GM21367 (cell line): ENCODE results near the gene IGFL3.
"Not testable (repeated sequence)": the region's sequence is repeated elsewhere in the genome, so short reads cannot be mapped to it uniquely, and the experiment has no call there.

Source experiments
- ATAC-seq: cut with Tn5 transposase; IDR thresholded peaks from one replicate; pipeline ENCODE4 v1.9.1; 2021; ENCODE audit not compliant: unreplicated experiment

The IGFL3 gene

DNA sequence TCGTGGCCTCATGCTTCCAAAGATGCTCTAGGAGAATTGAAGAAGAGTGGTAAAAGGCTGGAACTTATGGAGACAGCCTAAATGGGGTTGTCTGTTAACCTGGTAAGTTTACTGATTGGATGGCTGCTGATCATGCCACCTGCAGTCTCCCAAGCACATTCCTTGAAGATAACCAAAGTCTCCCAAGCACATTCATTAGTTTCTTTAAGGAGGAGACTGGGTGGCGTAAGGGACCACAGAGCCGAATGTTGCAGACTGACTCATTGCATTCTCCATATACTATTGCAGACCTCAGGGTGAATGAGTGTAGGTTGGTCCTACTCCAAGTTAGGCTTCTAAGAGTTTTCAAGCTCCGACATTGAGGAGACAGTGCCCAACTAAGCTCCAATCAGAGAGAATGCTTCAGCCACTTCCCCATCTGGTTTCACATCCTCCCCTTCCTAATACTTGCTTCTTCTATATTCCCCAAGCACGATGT, at the start of gene IGFL3:
Gene IGFL3, minus strand, starts transcription at position 51 of the 478 bp plus-strand sequence. Its CDS starts 39 bp downstream, at position 12.
- no peak for ATAC-seq

DNA sequence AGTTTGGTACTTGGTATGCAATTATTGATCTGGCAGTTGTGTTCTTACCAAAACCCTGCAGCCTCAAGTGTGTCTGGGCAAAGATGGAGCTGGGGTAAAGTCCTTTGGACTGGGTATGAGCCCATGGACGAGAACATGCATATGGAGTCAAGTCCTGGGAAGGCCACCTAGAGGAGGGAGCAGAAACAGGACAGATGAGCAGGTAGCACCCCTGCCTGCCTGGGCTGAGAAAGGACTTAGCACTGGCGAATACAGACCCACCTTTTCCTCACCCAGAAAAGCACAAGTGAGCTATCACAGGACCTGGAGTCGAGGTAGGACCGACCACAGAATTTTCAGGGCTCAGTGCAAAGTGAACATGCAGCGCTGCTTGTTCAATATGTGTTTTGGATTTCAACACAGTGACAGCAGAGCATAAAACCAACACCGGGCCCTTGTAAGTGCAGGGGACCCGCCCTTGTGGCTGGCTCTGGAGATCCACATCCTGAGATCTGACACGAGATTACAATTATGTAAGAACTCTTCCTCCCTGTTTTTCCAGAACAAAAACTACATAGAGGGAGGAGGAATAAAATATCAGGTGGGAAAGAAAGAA, 49.5 kb upstream of the IGFL3 start:
- ATAC-seq = no peak

DNA sequence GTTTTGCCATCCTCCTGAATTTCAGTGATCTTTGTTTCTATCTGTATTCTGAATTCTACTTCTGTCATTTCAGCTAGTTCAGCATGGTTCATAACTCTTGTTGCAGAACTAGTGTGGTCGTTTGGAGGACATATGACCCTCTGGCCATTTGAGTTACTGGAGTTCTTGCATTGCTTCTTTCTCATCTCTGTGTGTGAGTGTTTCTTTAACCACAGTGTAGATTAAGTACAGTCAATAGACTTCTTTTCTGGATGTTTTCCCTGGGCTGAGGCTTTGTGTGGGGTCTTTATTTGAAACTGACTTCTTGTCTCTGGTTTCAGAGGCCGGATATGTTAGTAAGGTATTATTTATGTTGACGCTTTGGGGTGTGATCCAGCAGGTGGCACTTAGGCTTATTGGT, 38.2 kb upstream of the IGFL3 start:
- ATAC-seq = no peak

DNA sequence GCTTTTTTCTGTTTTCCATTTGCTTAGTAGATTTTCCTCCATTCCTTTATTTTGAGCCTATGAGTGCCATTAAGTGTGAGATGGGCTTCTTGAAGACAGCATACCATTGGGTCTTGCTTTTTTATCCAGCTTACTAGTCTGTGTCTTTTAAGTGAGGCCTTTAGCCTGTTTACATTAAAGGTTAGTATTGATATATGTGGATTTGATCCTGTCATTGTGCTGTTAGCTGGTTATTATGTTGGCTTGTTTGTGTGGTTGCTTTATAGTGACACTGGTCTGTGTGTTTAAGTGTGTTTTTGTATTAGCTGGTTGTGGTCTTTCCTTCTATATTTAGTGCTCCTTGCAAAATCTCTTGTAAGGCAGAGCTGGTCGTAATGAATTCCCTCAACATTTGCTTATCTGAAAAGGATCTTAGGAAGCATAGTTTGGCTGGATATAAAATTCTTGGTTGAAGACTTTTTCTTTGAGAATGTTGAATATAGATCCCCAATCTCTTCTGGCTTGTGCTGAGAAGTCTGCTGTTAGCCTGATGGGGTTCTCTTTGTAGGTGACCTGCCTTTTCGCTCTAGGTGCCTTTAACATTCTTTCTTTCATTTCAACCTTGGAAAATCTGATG, 37.3 kb upstream of the IGFL3 start:
- ATAC-seq = not testable (repeated sequence)

DNA sequence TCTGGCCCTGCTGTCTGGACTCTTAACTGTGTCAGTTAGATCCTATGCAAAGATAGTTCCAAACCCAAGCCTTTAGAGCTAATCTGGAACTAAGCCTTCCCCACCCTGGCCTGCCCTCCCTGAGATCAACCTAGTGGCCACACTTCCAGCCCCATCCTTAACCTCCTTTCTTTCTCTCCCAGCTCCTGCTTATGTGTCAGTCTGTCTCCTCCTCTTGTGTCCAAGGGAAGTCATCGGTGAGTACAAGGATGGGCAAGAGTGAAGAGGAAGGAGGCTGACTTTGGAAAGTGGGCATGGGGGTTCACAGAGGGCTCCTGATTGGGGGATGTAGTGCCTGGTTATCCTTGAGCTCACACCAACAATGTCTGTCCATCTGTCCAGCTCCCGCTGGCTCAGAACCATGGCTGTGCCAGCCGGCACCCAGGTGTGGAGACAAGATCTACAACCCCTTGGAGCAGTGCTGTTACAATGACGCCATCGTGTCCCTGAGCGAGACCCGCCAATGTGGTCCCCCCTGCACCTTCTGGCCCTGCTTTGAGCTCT, 35.8 kb upstream of the IGFL3 start:
- ATAC-seq = no peak

DNA sequence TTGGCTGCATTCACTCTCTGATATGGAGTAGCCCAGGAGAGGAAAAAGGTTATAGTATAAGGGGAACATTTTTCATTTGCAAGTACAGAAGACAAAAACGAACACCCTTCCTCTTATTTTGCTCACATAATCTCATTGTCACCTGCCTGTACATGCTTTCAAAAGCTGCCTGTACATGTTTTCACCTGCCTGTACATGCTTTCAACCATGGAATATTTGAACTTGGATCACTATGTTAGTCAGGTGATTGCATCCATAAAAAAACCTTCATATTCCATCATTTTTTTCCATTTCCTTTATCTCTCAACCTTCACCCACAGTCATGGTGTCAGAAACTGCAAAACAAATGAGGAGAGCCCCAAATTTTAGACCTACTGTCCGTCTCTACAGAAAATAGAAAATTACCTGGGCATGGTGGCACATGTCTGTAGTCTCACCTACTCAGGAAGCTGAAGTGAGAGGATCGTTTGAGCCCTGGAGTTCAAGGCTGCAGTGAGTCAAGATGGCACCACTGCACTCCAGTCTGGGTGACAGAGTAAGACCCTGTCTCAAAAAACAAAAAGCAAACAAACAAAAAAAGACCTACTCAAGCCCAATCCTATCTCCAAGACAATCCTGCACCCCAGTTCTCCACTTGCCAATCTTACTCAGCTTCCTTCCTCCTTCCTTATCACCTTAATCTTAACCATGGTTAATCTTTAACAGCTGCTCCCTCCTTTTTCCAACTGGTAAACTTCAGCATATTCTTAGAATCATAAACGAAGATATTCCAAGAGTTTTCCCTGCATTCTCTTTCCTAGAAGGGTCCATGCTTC, 35.1 kb upstream of the IGFL3 start:
- no peak for ATAC-seq

DNA sequence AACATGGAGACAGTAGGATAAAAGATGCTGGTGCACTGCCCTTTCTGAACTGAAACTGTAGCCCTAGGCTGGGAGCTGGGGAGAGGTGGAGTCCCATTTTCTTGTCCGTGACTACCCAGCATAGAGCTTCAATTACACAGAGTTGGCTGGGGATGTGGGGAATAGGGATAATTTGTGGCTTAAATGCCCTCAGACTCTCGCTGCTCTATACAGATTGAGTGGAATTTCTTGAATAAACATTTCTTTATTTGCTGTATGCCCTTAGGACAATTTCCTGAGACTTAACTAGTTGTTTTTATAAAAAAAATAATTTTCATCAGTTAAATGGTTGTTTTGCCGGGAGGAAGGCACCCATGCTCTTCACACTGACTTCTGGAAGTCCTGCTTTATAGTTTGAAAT, 30.7 kb upstream of the IGFL3 start:
- no peak for ATAC-seq

DNA sequence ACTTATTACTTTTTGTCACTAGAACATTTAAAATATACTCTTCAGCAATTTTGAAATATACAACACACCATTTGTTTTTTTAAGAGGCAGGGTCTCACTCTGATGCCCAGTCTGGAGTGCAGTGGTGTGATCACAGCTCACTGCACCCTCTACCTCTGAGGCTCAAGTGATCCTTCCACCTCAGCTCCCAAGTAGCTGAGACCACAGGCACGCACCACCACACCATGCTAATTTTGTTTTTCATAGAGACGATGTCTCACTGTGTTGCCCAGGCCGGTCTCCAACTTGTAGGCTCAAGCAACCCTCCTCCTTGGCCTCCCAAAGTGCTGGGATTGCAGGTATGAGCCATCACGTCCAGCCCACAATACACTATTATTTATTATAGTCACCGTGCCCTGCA, 26.1 kb upstream of the IGFL3 start:
- no peak for ATAC-seq

DNA sequence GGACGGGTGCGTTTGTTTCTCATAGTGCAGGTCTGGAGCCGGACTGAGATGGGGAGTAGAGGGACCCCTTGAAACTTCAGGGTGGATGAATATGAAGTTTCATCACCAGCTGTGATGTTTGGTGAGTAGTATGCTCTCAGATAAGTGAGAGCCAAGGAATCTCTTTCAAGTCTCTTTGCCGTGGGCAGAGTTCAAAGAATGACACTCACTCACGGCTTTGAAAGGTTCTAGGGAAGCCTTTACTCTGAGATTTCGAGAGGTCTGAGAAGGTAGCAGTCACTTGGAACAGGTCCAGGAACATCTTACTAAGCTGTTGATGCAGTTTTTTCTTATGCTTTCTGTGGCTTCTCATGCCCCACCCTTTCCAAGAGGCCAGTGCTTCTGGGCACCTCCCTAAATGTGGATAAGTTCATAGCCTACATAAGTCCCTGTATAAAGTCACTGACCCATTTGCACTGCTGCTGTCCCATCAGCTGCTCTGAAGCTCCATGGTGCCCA, 23.4 kb upstream of the IGFL3 start, which contains the start of gene IGFL2:
Gene IGFL2, plus strand, starts transcription at position 448 of the 498 bp plus-strand sequence. Its CDS starts 41 bp downstream, at position 489.
- ATAC-seq = no peak

DNA sequence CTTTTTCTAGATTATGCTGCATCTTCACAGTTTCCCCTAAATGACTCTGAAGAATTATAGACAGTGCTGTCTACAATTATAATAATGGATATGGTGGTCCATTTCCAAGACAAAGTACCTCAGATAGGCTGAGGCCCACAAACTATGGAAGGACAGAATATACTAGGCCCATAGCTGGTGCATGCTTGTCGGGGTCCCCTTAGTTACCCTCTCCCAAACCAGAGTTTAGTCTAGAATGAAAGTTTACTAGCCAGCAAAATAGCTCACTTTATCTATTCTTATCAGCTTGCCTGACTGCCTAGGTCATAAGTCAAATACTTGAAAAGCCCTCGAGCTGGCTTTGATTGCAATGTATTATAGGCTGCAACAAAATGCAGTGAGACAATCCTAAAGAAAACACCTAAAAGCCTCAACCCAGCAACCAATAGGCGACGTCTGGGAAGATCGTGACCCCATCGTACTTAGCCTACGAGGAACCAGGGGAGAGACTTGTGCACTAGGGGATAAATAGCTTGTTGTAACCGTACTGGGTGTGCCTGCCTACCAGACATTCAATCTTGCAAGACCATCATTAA, 22.8 kb upstream of the IGFL3 start:
- no peak for ATAC-seq

DNA sequence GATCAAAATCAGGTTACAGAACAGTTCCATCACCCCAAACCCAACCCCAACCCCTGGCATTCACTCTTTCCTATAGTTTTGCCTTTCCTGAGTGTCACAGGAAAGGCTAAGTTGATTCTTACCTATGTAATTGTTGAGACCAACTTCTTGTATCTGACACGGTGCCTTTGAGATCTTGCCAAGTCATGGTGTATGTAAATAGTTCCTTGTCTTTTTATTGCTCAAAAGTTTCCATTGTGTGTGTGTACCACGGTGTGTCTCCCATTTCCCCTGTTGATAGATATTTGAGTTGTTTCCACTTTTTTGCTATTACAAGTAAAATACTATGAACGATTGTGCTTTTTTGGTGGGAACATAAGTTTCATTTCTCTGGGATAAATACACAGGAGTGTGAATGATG, 20.3 kb upstream of the IGFL3 start:
- no peak for ATAC-seq

DNA sequence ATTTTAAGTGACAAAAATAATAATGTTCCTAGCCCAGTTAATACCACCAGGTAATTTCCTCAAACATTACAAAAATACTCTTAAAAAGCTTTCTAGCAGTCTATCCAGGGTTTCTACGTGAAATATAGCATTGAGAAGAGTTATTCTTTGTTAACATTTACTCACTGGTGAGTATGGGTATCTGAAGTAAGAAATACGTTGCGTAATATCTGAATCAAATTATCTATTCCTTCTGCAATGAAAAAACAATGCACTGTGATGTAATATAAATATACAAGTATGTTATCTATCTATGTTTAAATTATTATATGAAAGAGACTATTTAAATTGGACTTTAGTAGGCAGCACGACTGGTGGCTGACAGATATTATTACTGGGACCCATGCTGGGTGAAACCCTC, 17.8 kb upstream of the IGFL3 start:
- ATAC-seq = no peak

DNA sequence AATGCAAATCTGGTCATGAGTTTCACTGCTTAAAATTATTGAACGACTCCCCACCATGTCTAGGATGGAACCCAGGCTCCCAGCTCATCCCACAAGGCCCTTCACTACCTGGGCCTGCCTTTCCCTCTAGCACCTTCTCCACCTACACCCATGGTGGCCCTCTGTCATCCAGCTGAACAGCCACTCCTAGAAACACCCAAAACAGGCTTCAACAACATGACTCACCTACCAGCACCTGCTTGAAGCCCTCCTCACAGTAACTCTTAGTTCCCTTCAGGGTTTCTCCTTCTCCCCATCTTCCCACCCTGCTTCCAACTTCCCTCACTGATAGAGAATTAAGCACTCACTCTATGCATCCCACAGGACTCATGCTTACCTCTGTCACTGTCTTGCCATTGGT, 16.9 kb upstream of the IGFL3 start:
- ATAC-seq = no peak

DNA sequence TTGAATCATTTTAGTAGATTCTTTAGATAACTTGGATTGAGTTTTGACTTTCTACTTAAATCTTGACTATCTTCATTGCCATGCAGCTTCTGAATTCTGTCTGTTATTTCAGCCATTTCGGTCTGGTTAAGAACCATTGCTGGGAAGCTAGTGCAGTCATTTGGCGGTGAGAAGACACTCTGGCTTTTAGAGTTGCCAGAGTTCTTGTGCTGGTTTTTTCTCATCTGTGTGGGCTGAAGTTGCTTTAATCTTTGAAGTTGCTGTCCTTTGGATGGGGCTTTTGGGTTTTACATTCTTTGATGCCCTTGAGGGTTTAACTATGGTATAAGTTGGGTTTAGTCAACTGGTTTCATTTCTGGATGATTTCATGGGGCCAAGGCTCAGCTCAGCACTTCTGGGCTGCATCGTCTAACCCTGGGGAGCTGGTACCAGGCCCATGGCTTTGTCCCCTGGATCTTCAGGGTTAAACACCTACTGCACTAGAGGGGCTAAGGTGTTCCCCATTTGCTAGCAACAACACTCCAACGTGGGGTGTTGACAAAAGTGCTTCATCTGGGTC, 13.5 kb upstream of the IGFL3 start:
- no peak for ATAC-seq

DNA sequence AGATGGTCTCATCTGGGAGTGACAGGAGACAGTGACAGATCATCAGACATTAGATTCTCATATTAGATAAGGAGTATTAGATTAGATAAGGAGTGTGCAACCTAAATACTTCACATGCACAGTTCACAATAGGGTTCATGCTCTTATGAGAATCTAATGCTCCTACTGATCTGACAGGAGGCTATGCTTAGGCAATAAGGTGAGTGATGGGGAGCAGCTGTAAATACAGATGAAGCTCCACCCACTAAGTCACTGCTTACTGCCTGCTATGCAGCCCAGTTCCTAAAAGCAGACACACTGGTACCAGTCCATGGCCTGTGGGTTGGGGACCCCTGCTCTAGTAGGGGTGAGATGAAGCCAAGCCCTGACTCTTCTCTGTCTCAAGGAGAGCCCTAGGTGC, 10.0 kb upstream of the IGFL3 start:
- ATAC-seq = no peak

DNA sequence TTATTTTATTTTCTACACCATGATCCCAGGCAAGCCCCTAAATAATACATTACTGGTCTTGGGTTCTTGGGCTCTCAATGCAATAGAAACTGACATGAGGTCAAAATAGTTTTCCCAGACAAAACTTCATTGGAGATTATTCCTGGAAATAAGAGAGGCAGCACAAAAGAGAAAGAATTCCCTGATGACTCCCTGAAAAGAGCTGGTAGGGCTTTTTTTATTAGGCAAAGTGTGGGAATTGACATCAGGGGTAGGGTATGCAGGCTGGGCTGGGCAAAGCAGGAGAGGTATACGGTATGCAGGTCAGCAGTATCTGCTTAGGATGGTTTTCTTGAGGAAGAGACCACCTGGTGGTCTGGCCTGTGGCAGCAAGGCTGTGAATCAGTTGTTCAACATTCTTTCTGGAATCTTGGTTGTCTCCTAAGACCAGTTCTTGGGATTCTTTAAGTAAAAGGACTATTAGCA, 9.3 kb upstream of the IGFL3 start:
- no peak for ATAC-seq

DNA sequence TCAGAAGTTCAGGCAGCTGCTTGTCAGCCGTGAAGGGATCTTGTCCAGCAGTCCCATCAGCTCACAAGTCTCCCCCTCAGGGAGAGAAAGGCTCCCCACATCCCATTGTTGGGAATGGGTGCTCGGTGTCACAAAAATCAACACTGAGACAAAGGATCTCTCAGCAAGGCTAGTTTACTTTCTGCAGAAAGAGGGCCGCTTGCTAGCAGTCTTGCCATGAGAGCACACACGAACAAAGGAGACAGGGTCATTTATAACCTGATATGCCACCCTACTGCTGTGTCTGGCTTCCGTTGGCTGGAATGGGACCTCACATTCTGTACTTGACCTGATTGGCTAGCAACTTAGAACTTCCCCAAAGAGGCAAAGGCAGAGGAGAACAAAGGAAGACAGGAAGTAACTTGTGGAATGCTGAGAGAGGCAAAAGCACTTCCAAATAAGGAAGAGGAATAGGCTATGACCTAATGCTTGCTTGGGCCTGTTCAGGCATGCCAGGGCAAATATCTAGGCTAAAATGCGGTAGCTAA, 8.7 kb upstream of the IGFL3 start:
- ATAC-seq = no peak

DNA sequence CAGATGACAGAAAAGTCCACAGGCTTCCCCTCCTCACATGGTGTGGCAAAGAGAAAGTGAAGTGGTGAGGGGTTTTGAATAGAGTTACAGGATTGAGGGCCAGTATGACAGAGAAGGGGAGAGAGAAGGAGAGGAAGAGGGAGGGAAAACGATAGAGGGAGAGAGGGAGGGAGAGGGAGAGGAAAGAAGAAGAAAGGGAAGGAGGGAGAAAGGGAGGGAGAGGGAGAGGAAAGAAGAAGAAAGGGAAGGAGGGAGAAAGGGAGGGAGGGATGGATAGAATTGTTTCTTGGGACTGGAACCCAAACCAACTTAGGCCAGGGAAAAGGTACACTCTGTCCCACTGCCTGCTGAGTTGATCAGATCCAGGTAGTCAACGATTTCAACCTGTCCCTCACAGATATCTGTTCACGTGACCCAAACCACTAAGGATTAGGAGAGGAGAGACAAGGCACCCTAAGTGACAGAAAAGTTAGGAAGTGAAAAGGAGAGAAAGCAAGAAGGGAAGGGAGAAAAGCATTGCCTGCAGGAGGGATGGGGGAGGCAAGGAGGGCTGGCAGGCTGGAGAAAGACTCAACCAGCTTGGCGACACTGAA, 8.1 kb upstream of the IGFL3 start:
- ATAC-seq = no peak

DNA sequence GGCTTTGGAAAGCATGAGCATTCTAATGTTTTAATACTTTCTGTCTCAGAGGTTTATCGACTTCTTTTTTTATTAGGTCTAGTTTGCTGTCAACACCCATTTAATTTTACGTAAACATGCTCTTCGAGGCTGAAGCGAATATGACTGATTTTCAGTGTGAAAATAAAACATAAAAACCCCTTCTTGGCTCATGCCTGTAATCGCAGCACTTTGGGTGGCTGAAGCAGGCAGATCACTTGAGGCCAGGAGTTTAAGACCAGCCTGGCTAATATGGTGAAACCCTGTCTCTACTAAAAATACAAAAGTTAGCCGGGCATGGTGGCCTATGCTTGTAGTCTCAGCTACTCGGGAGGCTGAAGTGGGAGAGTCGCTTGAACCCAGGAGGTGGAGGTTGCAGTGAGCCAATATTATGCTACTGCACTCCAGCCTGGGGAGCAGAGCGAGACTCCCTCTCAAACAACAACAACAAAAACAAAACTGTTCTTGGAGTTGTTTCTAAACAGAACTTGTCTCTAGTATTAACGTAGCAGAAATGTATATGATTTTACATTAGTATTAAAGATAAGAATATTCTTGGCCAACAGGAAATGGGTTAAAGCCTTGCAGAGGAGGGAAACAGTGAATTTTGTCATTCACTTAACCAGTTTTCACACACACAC, 7.1 kb upstream of the IGFL3 start:
- ATAC-seq = no peak
